Hematopoietic multipotent progenitor cell (in vitro differentiated cells): Measurements from ENCODE around the gene JMJD4. TPM values are rescaled to one million over a fixed set of nuclear protein-coding genes. Genes with fewer than 3 reads are reported as not detected.
"Not testable (repeated sequence)": the region's sequence is repeated elsewhere in the genome, so short reads cannot be mapped to it uniquely, and the experiment has no call there.

Source experiments
- DNase-seq, 3 donors: peaks; one replicate each; pipeline ENCODE4 v3.0.0-alpha.2; 2011 to 2015; ENCODE audit warnings: low read depth in 2 of 3, low spot score in 2 of 3
- total RNA-seq: library from RNA; depleted of rRNA; stranded (reverse); fragments of >200 nt; gene quantifications from one replicate; pipeline ENCODE4 v1.2.3, GENCODE V29; 2012

JMJD4 gene
- total RNA-seq, 1 donor, result 53.3 TPM

DNA sequence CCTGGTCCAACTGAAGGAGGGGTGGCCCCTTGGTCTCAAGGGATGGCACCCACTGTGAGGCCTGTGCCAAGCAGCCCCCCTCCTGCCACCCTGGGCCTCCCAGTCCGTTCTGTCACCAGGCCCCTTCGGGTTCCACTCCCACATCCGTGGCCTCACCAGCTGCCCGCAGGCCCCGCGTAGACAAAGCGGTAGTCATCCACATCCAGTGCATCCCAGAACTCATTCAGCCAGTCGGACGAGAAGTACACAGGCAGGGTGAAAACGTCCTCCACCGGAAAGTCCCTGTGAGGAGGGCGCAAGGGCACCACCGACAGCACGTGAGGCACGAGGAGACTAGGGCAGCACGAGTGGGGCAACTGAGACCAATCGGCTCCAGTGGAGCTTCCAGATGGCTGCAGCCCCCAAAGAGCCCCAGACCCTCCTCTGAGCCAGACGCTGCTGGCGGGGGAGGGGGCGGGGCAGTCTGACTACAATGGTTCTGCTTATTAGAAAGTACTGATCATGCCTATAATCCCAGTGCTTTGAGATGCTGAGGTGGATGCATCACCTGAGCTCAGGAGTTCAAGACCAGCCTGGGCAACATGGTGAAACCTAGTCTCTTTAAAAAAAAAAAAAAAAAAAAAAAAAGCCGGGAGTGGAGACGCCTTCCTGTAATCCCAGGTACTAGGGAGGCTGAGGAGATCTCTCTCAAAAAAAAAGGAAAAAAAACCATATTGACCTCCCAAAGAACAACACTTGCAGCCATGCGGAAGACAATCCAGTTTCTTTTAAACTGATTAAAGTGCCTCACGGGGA, 1.2 kb downstream of the JMJD4 start:
- DNase-seq, result no peak

DNA sequence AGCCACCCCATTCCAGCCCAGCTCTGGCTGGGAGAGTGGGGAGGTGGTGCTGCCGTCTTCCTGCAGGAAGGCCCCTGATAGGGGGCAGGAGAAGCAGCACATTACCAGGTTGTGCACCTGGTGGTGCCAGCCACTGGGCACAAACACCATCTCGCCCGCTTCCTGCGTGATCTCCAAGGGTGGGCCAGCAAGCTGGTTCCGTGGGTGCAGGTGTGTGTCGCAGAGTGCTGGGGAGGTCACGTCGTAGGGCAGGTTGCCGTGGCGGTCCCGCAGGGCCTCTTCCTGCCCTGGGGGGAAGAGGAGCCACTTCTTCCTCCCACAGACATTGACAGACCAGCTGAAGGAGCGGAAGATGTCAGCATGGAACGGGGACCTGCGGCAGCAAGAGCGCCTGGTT, 1.8 kb downstream of the JMJD4 start:
- DNase-seq, result no peak

DNA sequence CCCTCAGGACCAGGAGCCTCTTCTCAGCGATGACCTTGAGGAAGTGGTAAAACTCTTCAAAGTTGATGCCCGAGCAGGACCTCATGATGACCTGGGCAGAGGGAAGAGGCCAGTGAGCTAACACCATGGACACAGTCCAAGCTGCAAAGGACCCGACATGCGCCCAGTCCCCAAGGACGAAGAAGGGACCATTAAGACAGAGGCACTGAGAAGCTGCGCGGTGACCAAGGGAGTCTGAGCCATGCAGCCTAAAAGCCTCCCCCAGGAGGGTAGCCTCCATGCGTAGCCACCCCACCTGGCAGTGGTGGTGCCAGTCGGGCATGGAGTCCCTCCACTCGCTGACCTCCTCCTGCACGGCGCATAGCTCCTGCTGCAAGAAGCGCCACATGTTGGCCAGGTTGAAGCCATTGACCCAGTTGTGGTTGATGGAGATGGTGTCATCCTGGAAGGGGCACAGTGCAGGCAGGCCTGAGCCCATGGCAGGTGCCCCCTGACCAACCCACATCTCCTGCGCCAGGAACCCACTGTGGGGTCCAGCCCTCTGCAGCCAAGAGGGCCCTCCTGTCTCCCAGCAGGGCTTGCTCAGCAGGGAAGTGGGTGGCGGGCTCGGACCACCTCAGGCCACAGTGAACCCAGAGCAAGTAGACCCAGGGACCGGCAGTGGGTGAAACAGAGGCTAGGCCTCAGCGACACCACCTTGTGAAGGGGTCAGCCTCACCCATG, 2.4 kb downstream of the JMJD4 start:
- no peak for DNase-seq

DNA sequence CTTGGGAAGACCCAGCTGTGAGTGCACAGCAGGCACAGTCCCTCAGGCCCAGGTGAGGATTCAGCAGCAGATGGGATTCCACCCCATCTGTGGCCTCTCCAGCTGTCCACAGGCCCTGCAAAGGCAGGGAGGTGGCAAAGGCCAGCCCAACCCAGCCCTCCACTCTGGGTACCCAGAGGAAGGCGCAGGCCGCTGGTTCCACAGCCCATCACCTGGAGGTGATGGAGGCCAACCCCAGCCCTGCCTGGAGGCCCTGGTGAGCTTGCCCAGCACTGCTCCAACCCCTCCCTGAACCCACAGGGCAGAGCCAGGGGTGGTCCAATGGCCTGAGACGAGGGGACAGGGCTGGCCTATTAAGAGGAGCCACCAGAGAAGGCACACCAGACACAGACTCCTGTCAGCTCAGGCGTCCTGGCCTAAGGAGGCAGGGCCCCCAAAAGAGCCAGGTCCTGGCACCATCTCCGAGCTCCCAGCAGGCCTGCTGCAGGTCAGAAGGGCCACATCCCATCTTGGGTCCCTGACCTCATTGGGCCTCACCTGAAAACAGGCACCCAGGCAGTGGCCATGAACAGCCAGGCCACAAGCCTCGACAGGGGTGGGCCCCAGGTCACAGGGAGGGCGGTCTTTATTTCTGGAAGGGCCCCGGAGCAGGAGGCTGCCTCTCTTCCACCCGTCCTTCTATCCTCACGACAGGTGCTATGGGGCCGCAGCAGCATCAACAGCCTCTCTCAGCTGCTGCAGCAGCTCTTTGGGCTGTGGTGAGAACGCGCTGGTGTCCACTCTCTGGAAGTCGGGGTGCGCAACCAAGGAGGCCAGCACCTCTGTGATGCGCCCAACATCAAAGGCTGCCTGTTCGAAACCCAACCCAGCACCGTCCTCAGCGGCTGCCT, 3.2 kb downstream of the JMJD4 start:
- no peak for DNase-seq

DNA sequence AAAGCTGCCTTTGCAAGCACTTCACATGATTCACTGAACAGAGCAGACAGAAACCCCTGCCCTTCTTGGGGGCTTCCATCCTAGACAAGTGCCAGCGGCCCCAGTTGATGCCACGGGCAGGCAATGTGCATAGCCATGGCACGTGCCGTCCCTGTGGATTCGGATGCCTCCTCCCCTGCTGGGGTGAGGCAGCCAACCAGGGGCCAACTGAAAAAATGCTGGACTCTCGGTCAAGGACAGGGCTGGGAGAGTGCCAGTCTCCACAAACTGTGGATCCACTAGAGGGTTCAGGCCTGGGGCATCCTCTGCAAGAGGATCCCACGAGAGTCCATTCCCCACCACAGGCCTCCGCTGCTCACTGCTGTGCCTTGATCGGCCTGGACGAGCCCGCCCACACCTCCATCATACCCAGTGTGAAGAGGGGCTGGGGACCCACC, 3.8 kb downstream of the JMJD4 start:
- DNase-seq, result no peak

DNA sequence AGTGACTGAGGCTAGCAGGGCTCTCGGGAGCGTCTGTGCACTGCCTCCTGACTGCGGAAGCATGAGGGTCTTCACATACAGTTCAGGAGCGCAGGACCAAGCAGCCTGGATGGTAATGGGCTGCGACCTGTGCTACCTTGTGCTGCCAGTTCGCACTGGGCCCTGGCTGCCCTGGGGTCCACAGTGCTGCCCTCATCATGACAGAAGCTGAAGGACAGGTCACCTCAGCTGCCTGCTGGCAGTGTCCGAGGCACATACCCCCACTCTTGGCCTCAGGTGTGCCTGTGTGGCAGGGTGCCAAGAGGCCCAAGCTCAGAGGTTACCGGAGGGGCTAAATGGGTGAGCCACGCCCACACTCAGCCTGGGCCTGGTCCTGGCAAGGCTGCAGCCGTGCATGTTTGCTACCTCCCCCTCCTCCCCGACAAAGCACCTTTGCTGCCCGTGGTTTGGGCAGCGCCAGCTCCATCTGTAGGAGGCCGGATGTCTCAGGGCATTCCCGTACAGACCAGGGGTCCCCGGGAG, 4.4 kb downstream of the JMJD4 start:
- DNase-seq, result no peak

DNA sequence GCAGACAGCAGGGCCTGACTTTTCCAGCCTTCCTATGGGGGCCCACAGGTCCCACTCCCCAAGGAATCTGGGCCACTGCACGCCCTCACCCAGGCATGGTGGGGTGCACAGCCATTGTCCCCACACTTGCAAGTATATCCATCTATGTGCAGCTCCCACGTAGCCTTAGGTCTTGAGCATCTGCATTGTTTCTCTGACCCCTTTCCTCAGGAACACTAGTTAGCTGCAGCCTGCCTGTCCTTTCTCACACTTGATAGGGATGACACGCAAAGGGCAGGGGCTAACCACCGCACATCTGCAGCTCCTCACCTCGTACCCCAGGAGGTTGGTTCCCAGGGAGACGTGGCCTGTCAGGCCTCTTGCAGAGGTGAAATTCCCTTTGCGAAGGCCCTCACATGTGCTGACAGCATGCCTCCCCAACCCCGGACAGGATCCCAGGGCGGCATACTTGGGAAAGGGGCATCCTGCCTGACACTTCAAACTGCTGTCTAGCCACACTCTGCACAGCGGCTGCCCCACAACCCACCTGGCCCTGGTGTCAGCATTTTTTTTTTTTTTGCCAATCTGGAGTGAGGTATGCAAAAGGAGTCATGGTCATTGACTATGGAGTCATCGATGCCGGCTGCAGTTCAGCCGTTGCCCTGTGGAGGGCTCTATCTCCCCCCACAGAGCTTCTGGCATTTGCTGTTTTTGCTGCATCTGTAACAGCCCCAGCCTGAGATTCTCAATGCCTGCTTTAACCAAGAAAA, 5.0 kb downstream of the JMJD4 start:
- peak in 2 of 3 donors; percentile 33 to 57 for DNase-seq

DNA sequence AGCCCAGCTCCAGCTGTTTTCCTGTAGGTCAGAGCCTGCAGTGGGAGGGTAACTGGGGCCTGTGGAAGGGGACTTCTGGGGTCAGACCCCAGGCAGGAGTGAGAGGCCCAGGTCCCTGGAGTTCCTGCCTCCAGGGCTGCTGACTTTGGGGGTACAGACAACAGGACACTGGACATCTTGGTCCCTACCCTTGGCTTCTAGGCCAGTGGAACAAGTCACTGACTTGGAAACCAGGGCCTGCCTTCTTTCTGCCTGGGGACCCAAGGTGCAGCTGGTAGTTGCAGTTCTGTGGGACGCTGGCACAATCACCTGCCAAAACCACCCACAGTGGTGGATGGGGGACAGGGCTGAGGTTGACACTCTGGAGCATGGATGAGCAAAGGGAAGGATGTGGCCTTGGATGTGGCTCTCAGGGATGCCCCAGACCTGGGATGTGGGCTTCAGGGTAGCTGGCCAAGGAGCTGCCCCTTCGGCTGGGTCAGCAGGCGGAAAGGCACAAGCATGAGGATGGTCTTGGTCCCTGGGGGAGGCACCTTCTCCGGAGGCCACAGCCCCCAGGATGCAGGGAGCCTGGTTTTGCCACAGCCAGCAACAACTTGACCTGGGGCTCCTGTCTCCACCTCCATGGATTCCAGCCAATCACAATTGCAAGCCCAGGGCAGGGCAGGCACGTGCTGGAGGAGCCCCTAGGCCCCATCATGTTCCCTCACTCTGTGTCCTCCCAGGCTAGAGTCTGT, 5.8 kb downstream of the JMJD4 start:
- DNase-seq, result no peak

DNA sequence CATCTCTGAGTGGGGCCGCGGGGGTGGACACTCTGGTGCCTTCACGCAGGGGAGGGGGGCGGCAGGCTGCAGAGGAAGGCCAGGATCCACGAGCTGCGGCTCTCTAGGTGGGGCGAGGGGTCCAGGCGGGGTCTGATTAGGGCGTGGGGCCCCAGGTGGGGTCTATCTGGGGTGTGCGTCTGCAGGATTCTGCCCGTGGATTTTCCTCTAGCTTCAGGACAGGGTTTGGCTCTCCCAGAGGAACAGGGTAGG, 6.3 kb downstream of the JMJD4 start:
- DNase-seq, result no peak

DNA sequence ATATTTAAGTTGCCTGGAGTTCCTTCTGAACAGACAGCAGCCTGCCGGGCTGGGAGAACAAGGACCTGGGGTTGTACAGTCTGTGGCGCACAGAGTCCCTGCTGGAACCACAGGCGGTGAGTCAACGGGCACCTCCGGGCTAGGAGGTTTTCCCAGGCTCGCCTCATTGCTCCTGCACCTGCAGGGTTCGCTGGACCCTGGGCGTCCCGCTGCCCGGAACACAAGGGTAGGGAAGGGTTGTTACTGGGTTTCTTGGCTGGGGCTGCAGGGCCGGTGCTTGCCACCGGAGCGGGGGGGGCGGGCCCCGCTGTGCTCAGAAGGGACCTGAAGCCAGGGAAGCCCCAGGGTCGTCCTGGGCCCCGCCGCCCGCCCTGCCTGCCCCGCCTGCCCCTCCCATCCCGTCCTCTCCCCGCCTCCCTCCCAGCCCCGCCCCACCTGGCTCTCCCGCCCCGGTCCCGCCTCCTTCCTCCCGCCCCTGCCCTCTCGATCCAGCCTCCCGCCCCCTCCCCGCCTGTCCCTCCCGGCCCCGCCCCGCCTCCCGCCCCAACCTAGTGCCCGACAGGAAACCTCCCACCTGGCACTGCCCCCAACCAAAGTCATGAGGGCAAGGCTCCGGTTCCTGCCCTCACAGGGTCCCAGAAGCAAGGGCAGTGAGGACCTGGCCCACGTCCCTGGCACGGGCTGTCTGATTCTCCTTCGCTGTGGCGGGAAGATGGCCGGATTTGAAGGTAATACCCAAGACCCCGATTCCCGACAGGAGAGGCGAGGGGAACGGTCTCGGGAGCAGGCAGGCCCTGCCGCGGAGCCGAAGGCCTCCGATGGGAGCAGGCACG, 6.8 kb downstream of the JMJD4 start:
- peak in 2 of 3 donors; percentile 34 to 53 for DNase-seq

DNA sequence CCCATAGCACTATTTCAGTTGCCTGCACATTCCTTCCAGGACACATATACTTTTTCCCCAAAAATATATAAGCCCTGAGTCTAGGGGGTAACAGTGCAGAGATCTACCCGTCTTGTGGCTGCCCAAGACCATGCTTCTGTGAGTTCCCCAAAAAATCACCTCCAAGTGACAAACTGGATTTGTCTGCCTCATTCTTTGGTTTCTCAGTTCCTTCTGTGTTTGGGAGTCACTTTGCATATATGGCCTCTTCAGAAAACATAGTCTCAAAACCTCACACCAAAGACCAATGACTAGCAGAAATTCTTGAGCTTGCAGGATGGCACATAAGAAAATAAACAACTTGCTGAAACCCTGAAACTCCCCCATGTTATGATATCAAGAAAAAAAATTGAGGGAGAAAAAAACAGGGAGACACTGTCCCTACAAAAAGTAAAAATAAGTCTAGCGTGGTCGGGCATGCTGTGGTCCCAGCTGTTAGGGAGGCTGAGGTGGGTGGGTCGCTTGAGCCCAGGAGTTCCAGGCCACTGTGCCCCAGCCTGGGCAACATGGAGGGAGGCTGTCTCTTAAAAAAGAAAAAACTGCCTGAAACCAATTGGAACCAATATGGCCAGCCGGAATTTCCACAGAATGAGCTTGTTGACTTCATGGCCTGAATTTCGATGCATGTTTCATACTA, 8.0 kb downstream of the JMJD4 start:
- no peak for DNase-seq

DNA sequence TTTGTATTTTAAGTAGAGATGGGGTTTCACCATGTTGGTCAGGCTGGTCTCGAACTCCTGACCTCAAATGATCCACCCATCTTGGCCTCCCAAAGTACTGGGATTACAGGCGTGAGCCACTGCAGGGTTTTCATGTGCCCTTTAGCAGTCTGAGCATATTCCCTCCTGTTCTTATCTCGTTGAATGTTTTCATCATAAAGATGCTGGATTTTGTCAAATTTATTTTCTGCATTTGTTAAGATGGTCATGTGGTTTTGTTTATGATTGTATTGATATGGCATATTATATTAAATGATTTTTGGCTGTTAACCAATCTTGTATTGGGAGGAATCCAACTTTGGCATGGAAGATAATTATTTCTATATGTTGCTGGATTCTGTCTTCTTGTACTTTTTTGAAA, 8.8 kb downstream of the JMJD4 start:
- no peak for DNase-seq

DNA sequence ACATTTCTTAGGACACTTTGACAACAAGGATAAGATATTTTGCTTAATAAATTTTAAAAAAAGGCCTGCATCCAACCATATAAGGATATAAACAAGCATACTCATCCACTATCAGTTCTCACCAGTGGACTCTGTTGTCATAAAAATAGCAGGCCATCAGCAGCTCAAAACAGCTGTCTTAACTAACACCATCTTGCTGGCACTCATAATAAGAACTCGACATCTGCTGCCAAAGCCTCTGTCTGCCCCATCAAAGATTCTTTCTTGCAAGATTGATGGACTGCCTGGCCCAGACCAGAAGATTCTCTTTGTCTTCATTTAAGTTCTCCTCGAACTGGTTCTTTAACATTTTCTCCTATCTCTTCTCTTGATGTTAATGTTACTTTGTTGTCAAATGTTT, 10.1 kb downstream of the JMJD4 start:
- no peak for DNase-seq

DNA sequence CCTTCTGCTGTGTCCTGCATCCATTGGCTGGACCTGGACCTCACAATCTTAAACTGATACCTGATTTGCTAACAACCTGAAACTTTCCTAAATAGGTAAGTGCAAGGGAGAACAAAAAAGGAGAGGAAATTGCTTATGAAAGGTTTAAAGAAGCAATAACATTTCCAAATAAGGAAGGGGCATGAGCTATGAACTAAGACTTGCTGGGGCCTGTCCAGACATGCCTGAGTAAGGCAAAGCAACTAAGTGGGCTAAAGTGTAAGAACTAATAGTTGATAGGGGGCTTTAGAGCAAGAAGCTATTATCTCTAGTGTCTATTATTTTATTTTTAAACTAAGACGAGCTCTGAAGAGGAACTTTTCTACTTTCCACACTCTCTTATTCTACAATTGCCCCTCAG, 11.6 kb downstream of the JMJD4 start:
- DNase-seq, result no peak

DNA sequence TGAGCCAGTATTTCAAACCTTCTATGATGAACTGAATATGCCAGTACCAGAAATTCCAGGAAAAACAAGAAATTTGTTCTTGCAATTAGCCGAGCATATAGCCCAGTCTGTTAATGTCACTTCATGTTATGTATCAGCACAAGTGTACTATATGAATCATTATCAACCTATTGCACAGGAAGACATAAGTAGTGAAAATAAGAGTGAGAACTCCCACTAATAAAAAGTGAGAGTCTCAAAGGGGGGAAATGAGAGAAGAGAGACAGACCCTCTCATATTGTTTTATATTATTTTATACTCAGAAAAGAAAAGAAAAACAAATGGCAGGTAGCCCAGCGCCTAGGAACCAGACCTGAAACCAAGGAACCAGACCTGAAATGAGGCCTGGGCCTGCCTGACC, 16.2 kb downstream of the JMJD4 start:
- DNase-seq, result no peak

DNA sequence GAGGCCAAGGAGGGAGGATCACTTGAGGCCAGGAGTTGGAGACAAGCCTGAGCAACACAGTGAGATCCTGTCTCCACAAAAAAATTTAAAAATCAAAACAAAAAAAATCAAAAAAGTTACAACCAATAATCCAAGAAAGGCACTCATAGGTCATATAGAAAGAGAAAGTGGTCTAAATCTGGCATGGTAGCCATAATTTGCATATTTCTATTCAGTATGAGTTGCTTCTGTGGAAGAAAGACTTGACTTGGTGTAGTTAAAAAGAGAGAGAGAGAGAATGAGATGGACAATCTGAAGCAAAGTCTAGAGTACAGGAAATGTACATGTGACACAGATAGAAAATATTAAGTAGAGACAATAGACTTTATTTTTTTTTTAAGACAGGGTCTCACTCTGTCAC, 22.5 kb downstream of the JMJD4 start:
- no peak for DNase-seq

DNA sequence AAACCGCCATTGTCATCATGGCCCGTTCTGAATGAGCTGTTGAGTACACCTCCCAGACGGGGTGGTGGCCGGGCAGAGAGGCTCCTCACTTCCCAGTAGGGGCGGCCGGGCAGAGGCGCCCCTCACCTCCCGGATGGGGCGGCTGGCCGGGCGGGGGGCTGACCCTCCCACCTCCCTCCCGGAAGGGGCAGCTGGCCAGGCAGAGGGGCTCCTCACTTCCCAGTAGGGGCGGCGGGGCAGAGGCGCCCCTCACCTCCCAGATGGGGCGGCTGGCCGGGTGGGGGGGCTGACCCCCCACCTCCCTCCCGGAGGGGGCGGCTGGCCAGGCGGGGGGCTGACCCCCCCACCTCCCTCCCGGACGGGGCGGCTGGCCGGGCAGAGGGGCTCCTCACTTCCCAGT, 24.6 kb downstream of the JMJD4 start:
- DNase-seq, result not testable (repeated sequence)

DNA sequence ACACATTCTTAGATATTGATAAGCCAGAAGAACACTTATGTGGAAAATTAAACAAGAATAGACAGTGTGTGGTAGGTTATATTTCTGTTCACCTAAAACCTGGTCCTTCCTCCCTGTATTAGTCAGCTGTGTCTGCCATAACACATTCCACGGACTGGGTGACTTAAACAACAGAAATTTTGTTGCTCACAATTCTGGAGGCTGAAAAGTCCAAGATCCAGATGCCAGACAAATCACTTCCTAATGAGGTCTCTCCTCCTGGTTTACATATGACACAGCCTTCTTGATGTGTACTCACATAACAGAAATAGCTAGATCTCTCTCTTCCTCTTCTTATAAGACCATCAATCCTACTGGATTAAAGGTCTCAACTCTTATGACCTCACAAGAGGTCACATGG, 25.7 kb downstream of the JMJD4 start:
- no peak for DNase-seq

DNA sequence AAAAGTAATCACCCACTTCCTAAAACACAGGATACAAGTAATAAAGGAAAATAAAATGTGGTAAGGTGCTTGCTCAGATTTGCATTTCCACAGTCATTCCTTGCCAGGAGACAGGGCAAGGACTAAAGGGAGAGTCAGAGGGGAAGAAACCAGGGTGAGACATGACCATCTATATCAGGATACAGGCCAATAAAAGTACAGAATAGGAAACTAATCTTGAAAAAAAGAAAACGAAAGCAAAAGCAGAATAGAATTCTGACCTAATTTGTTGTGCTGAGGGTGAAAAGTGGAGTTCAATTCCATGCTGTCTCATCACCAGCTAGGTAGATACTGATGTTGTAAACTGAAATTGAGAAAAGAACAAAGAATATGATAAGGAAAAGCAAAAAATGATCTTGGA, 27.3 kb downstream of the JMJD4 start:
- DNase-seq, result no peak
